HFF-Myc (cell line): ENCODE measurements around the gene PAGE2.
"Not testable (repeated sequence)": the region's sequence is repeated elsewhere in the genome, so short reads cannot be mapped to it uniquely, and the experiment has no call there.

Experiments
- DNase-seq: peaks from one replicate; pipeline ENCODE4 v3.0.0-alpha.2; 2011; ENCODE audit warnings: low read depth; ENCODE audit errors: extremely low read depth
- H3K4me3 ChIP-seq: replicated peaks from 2 replicates; pipeline ENCODE4 v1.5.1; 2011; ENCODE audit warnings: low read depth, mild to moderate bottlenecking, control low read depth, low read length
- TF ChIP-seq, protein P1 (sequence below): IDR thresholded peaks from 2 replicates; pipeline ENCODE4 v1.5.1; 2012; ENCODE audit warnings: mild to moderate bottlenecking, low read depth, low read length, control low read depth; ENCODE audit errors: missing control alignments

PAGE2 gene

DNA sequence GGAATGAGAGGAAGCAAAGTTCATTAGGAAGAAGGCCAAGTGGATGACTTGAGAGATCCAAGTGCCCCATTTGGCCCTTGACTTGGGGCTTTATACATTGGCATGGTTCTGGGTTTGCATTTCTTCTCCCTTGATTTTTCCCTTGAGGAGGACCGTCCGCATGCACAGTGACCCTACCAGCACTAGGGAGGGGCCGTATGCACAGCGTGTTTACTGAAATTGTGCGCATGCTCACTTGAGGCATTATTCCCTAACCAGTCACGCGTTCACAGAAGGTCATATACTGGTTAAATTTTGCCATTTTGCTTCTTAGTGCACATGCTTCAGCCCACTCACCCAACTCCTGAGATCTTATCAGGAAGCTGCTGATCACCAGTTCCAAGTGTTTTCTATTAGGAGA lies 35.1 kb downstream of the PAGE2 start:
- DNase-seq = no peak
- no peak overlapping the region for H3K4me3 ChIP-seq
- TF ChIP-seq, protein P1, sequence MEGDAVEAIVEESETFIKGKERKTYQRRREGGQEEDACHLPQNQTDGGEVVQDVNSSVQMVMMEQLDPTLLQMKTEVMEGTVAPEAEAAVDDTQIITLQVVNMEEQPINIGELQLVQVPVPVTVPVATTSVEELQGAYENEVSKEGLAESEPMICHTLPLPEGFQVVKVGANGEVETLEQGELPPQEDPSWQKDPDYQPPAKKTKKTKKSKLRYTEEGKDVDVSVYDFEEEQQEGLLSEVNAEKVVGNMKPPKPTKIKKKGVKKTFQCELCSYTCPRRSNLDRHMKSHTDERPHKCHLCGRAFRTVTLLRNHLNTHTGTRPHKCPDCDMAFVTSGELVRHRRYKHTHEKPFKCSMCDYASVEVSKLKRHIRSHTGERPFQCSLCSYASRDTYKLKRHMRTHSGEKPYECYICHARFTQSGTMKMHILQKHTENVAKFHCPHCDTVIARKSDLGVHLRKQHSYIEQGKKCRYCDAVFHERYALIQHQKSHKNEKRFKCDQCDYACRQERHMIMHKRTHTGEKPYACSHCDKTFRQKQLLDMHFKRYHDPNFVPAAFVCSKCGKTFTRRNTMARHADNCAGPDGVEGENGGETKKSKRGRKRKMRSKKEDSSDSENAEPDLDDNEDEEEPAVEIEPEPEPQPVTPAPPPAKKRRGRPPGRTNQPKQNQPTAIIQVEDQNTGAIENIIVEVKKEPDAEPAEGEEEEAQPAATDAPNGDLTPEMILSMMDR = no peak

- no peak for DNase-seq
- no peak overlapping the region for H3K4me3 ChIP-seq
- TF ChIP-seq, protein P1 = no peak
These were observed 38.9 kb downstream of the PAGE2 start for GRCh38 chrX:55127692-55128091.

- no peak for DNase-seq
- TF ChIP-seq, protein P1 = no peak
- no peak overlapping the region for H3K4me3 ChIP-seq
These were observed 40.5 kb downstream of the PAGE2 start for GRCh38 chrX:55129361-55129760.

DNA sequence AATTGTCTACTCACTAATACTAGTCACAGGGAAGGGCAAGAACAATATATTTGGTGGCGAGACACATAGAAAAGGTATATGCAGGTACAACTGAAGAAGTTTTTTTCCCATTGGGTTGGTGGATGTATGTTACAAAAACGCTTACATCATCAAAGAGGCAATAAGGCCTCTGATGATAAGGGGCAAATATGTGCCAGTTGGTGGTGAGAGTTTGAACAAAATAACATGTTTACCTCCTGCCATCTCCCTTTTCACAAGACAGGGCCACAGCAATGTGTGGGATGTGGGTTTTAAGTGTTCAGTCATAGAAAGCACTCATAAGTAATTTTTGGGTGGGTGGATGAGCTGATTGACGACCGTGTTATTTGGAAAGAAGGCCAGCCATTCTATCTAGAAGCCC lies 41.7 kb downstream of the PAGE2 start:
- H3K4me3 ChIP-seq = no peak overlapping the region
- TF ChIP-seq, protein P1 = no peak
- DNase-seq = no peak

DNA sequence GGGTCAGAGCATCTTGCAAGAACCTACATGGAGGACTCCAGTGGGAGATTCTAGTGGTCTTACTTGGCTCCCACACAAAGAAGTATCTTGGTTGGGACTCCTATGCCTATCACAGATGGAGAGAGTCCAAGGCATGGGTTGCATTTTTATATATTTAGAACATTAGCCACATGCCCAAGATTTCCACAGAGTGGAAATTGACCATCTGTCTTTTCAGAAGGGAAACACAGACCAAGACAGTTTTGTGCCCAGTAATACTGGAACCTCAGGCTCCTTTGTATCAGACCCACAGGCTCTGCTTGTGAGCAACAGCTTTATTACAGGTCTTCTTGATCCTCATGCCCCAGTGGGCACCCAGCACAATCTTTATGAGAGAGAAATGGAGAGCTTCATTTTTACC lies 43.6 kb downstream of the PAGE2 start:
- no peak for DNase-seq
- no peak overlapping the region for H3K4me3 ChIP-seq
- TF ChIP-seq, protein P1 = no peak

- TF ChIP-seq, protein P1 = peak; percentile 42
- no peak overlapping the region for H3K4me3 ChIP-seq
- DNase-seq = peak; percentile 0
These were observed 46.4 kb downstream of the PAGE2 start for GRCh38 chrX:55135171-55135570.

GRCh38 chrX:55140800-55141199 lies 52.0 kb downstream of the PAGE2 start:
- not testable (repeated sequence) for DNase-seq, H3K4me3 ChIP-seq
